Measurements from ENCODE around the gene HYAL3.
"Not testable (repeated sequence)": the region's sequence is repeated elsewhere in the genome, so short reads cannot be mapped to it uniquely, and the experiment has no call there.

Gene HYAL3

GRCh38 chr3:50290161-50290641 is 9.0 kb downstream of the HYAL3 start:
- no peak for DNase-seq (ENCODE audit: low read depth in 3 of 3)

GRCh38 chr3:50289130-50289529 is 10.1 kb downstream of the HYAL3 start:
- no peak for DNase-seq (ENCODE audit: low read depth in 3 of 3)

- no peak for DNase-seq (ENCODE audit: low read depth in 3 of 3)
These were observed 10.7 kb downstream of the HYAL3 start for GRCh38 chr3:50288387-50289007.

DNA sequence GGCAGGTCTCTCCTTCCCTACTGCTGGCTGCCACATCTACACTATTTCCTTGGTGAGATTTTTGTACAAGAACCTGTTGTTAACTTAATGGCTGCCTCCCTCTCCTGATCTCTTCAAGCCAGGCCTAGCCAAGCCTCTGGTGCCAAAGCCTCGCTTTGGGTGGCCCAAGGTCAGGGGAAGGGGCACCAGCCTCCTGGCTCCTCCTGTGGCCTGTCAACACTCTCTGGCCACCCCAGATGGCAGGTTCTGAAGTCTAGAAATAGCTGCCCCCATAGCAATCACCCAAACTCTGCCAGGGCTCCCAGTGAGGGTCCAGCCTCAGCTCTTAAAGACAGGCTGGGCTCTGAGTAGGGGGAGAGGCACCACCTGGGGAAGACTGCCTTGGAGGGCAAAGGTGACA is 11.9 kb downstream of the HYAL3 start:
- DNase-seq (ENCODE audit: low read depth in 3 of 3): no peak

DNA sequence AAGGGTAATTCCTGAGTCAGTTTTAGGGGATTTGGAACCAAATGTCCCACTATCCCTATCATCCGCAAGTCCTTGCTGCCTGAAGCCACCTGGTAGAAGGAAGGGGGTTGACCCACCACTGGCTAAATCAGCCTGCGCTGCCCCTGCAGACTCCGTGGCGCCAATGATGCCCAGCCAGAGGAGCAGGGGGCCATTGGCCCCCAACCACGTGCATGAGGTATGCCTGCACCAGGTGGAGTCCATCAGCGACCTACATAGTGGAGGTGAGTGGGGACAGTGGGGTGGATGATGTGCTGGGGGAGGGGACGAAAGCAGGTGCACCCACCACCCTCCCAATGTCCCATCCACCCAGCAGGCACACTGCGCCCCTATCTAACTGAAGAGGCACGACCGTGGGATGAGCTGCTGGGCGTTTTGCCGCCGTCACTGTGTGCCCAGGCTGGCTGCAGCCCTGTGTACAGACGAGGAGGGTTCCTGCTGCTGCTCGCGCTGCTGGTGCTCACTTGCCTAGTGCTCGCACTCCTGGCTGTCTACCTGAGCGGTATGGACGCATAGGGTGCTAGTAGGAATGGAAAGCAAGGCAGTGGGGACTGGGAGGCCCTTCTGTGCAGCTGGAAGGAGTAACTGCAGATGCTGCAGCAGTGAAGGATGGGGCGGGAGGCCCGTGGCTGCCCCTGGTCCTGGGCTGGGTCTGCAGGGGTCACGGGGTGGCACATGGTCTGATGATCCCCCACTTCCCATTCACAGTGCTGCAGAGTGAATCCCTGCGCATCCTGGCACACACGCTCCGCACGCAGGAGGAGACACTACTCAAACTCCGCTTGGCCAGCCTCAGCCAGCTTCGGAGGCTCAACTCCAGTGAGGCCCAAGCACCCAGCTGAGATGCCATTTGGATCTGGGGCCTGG is 12.6 kb downstream of the HYAL3 start:
- no peak for DNase-seq (ENCODE audit: low read depth in 3 of 3)

GRCh38 chr3:50284121-50284520 is 15.1 kb downstream of the HYAL3 start:
- DNase-seq (ENCODE audit: low read depth in 3 of 3): not testable (repeated sequence)

GRCh38 chr3:50279255-50280016 is 19.8 kb downstream of the HYAL3 start:
- no peak for DNase-seq (ENCODE audit: low read depth in 3 of 3)

- DNase-seq (ENCODE audit: low read depth in 3 of 3): no peak
These were observed 20.4 kb downstream of the HYAL3 start, which contains the start of gene LSMEM2 for GRCh38 chr3:50278880-50279224. Gene LSMEM2, plus strand, starts transcription at chr3:50279087. Its CDS starts 27 bp downstream, at chr3:50279114.

- DNase-seq (ENCODE audit: low read depth in 3 of 3): no peak
These were observed 20.9 kb downstream of the HYAL3 start for GRCh38 chr3:50278123-50278879.

- DNase-seq (ENCODE audit: low read depth in 3 of 3): no peak
These were observed 22.5 kb downstream of the HYAL3 start for GRCh38 chr3:50276762-50277101.

DNA sequence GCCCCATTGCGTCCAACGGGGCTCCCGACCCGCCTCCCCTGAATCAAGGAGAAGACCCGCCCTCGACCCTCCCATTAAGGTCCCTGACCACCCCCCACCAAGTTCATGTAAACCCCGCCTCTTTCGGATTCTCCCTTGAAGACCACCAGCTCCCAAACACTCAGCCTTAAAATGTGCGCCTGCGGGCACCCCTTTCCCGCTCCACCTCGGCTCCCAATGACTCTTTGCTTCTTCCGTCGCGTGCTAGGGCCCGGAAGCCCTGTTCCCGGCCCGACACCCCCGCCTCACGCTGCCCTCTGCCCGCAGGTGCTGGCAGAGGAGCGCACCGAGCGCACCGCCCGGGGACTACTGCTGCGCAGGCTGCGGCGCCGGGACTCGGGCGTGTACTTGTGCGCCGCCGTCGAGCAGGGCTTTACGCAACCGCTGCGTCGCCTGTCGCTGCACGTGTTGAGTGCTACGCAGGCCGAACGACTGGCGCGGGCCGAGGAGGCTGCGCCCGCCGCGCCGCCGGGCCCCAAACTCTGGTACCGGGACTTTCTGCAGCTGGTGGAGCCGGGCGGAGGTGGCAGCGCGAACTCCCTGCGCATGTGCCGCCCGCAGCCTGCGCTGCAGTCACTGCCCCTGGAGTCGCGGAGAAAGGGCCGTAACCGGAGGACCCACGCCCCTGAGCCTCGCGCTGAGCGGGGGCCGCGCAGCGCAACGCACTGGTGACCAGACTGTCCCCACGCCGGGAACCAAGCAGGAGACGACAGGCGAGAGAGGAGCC is 23.0 kb downstream of the HYAL3 start:
- no peak for DNase-seq (ENCODE audit: low read depth in 3 of 3)

DNA sequence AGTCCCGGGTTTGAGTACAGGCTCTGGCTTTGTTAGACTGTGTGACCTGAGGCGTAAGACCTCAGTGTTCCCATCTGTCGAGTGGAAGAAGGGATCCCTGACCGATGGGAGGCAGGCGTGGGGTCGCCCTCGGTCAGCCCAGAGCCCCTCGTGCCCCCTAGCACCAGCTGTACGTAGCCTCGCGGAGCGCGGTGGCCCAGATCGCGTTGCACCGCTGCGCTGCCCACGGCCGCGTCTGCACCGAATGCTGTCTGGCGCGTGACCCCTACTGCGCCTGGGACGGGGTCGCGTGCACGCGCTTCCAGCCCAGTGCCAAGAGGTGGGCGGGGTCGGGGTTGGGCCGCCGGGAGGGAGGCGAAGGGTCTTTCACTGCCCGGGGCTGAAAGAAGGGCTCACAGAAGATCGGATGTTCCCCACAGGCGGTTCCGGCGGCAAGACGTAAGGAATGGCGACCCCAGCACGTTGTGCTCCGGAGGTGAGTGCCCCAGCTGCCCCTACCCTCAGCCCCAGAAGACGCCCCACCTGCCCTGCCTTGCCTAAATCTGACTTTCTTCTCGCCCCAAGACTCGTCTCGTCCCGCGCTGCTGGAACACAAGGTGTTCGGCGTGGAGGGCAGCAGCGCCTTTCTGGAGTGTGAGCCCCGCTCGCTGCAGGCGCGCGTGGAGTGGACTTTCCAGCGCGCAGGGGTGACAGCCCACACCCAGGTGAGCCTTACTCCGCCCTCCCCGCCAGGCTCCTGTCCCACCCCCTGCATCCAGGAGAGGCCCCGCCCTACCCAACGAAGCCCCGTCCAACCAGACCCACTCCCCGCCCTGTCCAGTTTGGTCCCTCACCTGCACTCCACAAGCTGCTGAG is 23.8 kb downstream of the HYAL3 start:
- no peak for DNase-seq (ENCODE audit: low read depth in 3 of 3)

DNA sequence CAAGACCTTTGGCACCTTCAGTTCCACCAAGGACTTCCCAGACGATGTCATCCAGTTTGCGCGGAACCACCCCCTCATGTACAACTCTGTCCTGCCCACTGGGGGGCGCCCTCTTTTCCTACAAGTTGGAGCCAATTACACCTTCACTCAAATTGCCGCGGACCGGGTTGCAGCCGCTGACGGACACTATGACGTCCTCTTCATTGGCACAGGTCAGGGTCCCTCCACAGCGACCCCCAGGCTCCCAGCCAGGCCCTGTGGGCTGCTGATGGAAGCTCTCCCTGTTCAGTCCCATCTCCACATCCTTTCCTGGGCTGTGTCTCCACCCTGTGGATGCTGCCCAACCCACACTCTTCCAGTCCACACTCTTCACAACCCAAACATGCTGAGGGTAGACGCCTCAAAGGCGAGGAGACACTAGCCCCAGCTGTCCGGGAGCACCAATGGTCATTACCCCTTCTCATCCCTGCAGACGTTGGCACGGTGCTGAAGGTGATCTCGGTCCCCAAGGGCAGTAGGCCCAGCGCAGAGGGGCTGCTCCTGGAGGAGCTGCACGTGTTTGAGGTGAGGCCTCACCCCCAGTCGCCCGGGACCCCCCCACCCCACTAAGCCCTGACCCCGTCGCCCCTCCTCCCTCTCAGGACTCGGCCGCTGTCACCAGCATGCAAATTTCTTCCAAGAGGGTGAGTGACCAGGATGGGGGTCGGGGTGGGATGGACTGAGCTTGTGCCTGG is 24.7 kb downstream of the HYAL3 start:
- DNase-seq (ENCODE audit: low read depth in 3 of 3): peak; percentile 40 to 55 (median 54)

GRCh38 chr3:50273689-50274065 is 25.5 kb downstream of the HYAL3 start:
- no peak for DNase-seq (ENCODE audit: low read depth in 3 of 3)

GRCh38 chr3:50272911-50273688 is 26.1 kb downstream of the HYAL3 start:
- peak; percentile 72 to 86 (median 74) for DNase-seq (ENCODE audit: low read depth in 3 of 3)

DNA sequence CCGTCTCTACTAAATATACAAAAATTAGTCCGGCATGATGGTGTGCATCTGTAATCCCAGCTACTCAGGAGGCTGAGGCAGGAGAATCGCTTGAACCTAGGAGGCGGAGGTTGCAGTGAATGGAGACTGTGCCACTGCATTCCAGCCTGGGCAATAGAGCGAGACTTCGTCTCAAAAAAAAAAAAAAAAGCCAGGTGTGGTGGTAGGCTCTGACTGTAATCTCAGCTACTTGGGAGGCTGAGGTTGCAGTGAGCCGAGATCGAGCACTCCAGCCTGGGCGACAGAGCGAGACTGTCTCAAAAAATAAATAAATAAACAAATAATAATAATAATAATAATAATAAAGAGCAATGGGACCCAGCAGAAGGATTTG is 26.7 kb downstream of the HYAL3 start:
- DNase-seq (ENCODE audit: low read depth in 3 of 3): not testable (repeated sequence)

- DNase-seq (ENCODE audit: low read depth in 3 of 3): no peak
These were observed 27.8 kb downstream of the HYAL3 start for GRCh38 chr3:50271314-50271936.
